Neural progenitor cell (in vitro differentiated cells): ENCODE results near the gene UNC5A. TPM values are rescaled to one million over a fixed set of nuclear protein-coding genes. Genes with fewer than 3 reads are reported as not detected.

Experiments used
- DNase-seq: peaks from one replicate; pipeline ENCODE4 v3.0.0-alpha.2; 2016; ENCODE audit warnings: low spot score
- H2AFZ ChIP-seq: fragments of 200-600 bp; sonication (generic); replicated peaks from 2 replicates; pipeline ENCODE4 v1.6.1; 2016; ENCODE audit warnings: antibody characterized with exemption
- H3F3A ChIP-seq: fragments of 200-600 bp; sonication (generic); 2 replicates; pipeline ENCODE4 v1.6.1; 2016; ENCODE audit warnings: antibody characterized with exemption, low read depth
- H3K27ac ChIP-seq: fragments of 200-600 bp; sonication (generic); 2 replicates; pipeline ENCODE4 v1.5.1; 2016; ENCODE audit warnings: mild to moderate bottlenecking
- H3K27me3 ChIP-seq: fragments of 200-600 bp; sonication (generic); 2 replicates; pipeline ENCODE4 v1.6.1; 2016; ENCODE audit warnings: mild to moderate bottlenecking, moderate library complexity
- H3K36me3 ChIP-seq: fragments of 200-600 bp; sonication (generic); 2 replicates; pipeline ENCODE4 v1.5.1; 2016
- H3K4me1 ChIP-seq: fragments of 200-600 bp; sonication (generic); 2 replicates; pipeline ENCODE4 v1.6.1; 2016; ENCODE audit warnings: mixed run types
- H3K4me2 ChIP-seq: fragments of 200-600 bp; sonication (generic); 2 replicates; pipeline ENCODE4 v1.6.1; 2016
- H3K4me3 ChIP-seq: fragments of 200-600 bp; sonication (generic); 2 replicates; pipeline ENCODE4 v1.5.1; 2016
- H3K79me2 ChIP-seq: fragments of 200-600 bp; sonication (generic); 2 replicates; pipeline ENCODE4 v1.6.1; 2016; ENCODE audit warnings: low read depth
- H3K9ac ChIP-seq: fragments of 200-600 bp; sonication (generic); 2 replicates; pipeline ENCODE4 v1.6.1; 2016
- H3K9me3 ChIP-seq: fragments of 200-600 bp; sonication (generic); 2 replicates; pipeline ENCODE4 v1.5.1; 2016; ENCODE audit warnings: low read depth
- H4K20me1 ChIP-seq: fragments of 200-600 bp; sonication (generic); 2 replicates; pipeline ENCODE4 v1.6.1; 2016; ENCODE audit warnings: low read depth
- H3K27ac Mint-ChIP-seq: 3 replicates; pipeline ENCODE4 v1.8.0; 2021; ENCODE audit warnings: mixed read lengths
- H3K27me3 Mint-ChIP-seq: 2 replicates; pipeline ENCODE4 v1.8.0; 2022; ENCODE audit warnings: low read depth, mild to moderate bottlenecking, inconsistent platforms, moderate library complexity, mixed read lengths; ENCODE audit not compliant: insufficient read depth
- H3K36me3 Mint-ChIP-seq: 3 replicates; pipeline ENCODE4 v1.8.0; 2021; ENCODE audit warnings: mixed read lengths
- H3K4me1 Mint-ChIP-seq: 3 replicates; pipeline ENCODE4 v1.8.0; 2021; ENCODE audit warnings: mixed read lengths
- H3K4me3 Mint-ChIP-seq: 3 replicates; pipeline ENCODE4 v1.8.0; 2021; ENCODE audit warnings: mild to moderate bottlenecking, moderate library complexity, mixed read lengths
- H3K9me3 Mint-ChIP-seq: 3 replicates; pipeline ENCODE4 v1.8.0; 2020; ENCODE audit warnings: mixed read lengths
- CTCF ChIP-seq: fragments of 200-600 bp; sonication (generic); IDR thresholded peaks from 2 replicates; pipeline ENCODE4 v1.5.1; 2017; ENCODE audit warnings: antibody characterized with exemption, mild to moderate bottlenecking
- EZH2 ChIP-seq: fragments of 200-600 bp; sonication (generic); IDR thresholded peaks from 2 replicates; pipeline ENCODE4 v1.6.1; 2017; ENCODE audit warnings: antibody characterized with exemption, mild to moderate bottlenecking, moderate library complexity
- EZH2phosphoT487 ChIP-seq: fragments of 200-600 bp; sonication (generic); IDR thresholded peaks from 2 replicates; pipeline ENCODE4 v1.6.1; 2017; ENCODE audit warnings: antibody characterized with exemption
- total RNA-seq: library from RNA; depleted of rRNA; stranded (reverse); fragments of >200 nt; gene quantifications from 2 replicates; pipeline ENCODE4 v1.2.3, GENCODE V29; 2015; ENCODE audit warnings: low replicate concordance

The UNC5A gene
- total RNA-seq, 1 donor from 2014 or later: 1.2 TPM

GRCh38 chr5:176787676-176788075 is 22.7 kb upstream of the UNC5A start:
- H3K36me3 Mint-ChIP-seq: no peaks in the 10 kb centered on the region
- H3K79me2 ChIP-seq: no peaks in the 10 kb centered on the region
- H3K4me3 Mint-ChIP-seq: no peak overlapping the region
- peak overlapping the region; percentile 23 for H3K4me2 ChIP-seq
- no peak for TF ChIP-seq CTCF
- no peak for TF ChIP-seq EZH2phosphoT487
- no peak for TF ChIP-seq EZH2
- H2AFZ ChIP-seq: no peak overlapping the region
- H3F3A ChIP-seq: peaks cover 37% of the 10 kb centered on the region
- H3K4me1 ChIP-seq: peaks cover 36% of the 10 kb centered on the region
- peaks cover 20% of the 10 kb centered on the region for H3K27me3 Mint-ChIP-seq
- peak; percentile 1 for DNase-seq
- no peak overlapping the region for H3K27ac ChIP-seq
- H4K20me1 ChIP-seq: no peaks in the 10 kb centered on the region
- H3K4me1 Mint-ChIP-seq: peaks cover 24% of the 10 kb centered on the region
- no peaks in the 10 kb centered on the region for H3K9me3 Mint-ChIP-seq
- H3K27me3 ChIP-seq: peaks cover 12% of the 10 kb centered on the region
- no peak overlapping the region for H3K27ac Mint-ChIP-seq
- no peak overlapping the region for H3K9ac ChIP-seq
- no peaks in the 10 kb centered on the region for H3K36me3 ChIP-seq
- no peaks in the 10 kb centered on the region for H3K9me3 ChIP-seq
- no peak overlapping the region for H3K4me3 ChIP-seq

GRCh38 chr5:176788091-176788490 is 22.3 kb upstream of the UNC5A start:
- H3K27ac ChIP-seq: no peak overlapping the region
- peaks cover 37% of the 10 kb centered on the region for H3F3A ChIP-seq
- no peak for TF ChIP-seq EZH2phosphoT487
- no peak for TF ChIP-seq EZH2
- TF ChIP-seq CTCF: no peak
- H4K20me1 ChIP-seq: no peaks in the 10 kb centered on the region
- H3K4me2 ChIP-seq: no peak overlapping the region
- H3K27ac Mint-ChIP-seq: no peak overlapping the region
- DNase-seq: peak; percentile 34
- H3K36me3 ChIP-seq: no peaks in the 10 kb centered on the region
- H3K9me3 ChIP-seq: no peaks in the 10 kb centered on the region
- peaks cover 24% of the 10 kb centered on the region for H3K4me1 Mint-ChIP-seq
- no peaks in the 10 kb centered on the region for H3K36me3 Mint-ChIP-seq
- H3K27me3 ChIP-seq: peaks cover 12% of the 10 kb centered on the region
- H3K9ac ChIP-seq: no peak overlapping the region
- H3K4me3 ChIP-seq: no peak overlapping the region
- H3K9me3 Mint-ChIP-seq: no peaks in the 10 kb centered on the region
- peaks cover 41% of the 10 kb centered on the region for H3K4me1 ChIP-seq
- H2AFZ ChIP-seq: no peak overlapping the region
- H3K27me3 Mint-ChIP-seq: peaks cover 20% of the 10 kb centered on the region
- no peak overlapping the region for H3K4me3 Mint-ChIP-seq
- no peaks in the 10 kb centered on the region for H3K79me2 ChIP-seq

- H3K27me3 ChIP-seq: peaks cover 12% of the 10 kb centered on the region
- peaks cover 36% of the 10 kb centered on the region for H3F3A ChIP-seq
- H3K4me3 ChIP-seq: no peak overlapping the region
- H3K4me2 ChIP-seq: peak overlapping the region; percentile 25
- Mint-ChIP-seq H3K4me3 (no peak overlapping the region), H3K9me3 (no peaks in the 10 kb centered on the region), H3K27me3 (peaks cover 22% of the 10 kb centered on the region), H3K4me1 (peaks cover 19% of the 10 kb centered on the region), H3K36me3 (no peaks in the 10 kb centered on the region), H3K27ac (no peak overlapping the region)
- H3K9ac ChIP-seq: no peak overlapping the region
- no peak overlapping the region for H3K27ac ChIP-seq
- no peaks in the 10 kb centered on the region for H4K20me1 ChIP-seq
- H3K4me1 ChIP-seq: peaks cover 46% of the 10 kb centered on the region
- no peaks in the 10 kb centered on the region for H3K79me2 ChIP-seq
- no peak overlapping the region for H2AFZ ChIP-seq
- no peaks in the 10 kb centered on the region for H3K36me3 ChIP-seq
- H3K9me3 ChIP-seq: no peaks in the 10 kb centered on the region
- peak; percentile 50 for DNase-seq
- no peak for TF ChIP-seq EZH2phosphoT487
- TF ChIP-seq EZH2: no peak
- TF ChIP-seq CTCF: no peak
These were observed 21.2 kb upstream of the UNC5A start for GRCh38 chr5:176788941-176789872.
